HPDE6-E6E7 (cell line): Measurements from ENCODE around the gene ANP32E.

Source experiments
- DNase-seq: peaks from one replicate; pipeline ENCODE4 v3.0.0; 2011; ENCODE audit warnings: missing footprints; ENCODE audit errors: extremely low spot score

ANP32E gene

GRCh38 chr1:150235852-150236613 lies at the start of gene ANP32E:
Gene ANP32E, minus strand, starts transcription at chr1:150236112. Its CDS starts 326 bp downstream, at chr1:150235786.
- DNase-seq = peak; percentile 98

- DNase-seq = no peak
These were observed 47.3 kb upstream of the ANP32E start for GRCh38 chr1:150283260-150283659.

GRCh38 chr1:150282558-150282958 lies 46.6 kb upstream of the ANP32E start:
- DNase-seq = no peak

GRCh38 chr1:150281758-150282557 lies 46.0 kb upstream of the ANP32E start, which contains the start of gene CIART:
Gene CIART, plus strand, starts transcription at chr1:150282554. Its CDS starts 714 bp downstream, at chr1:150283268.
- peak; percentile 99 for DNase-seq

GRCh38 chr1:150281221-150281757 lies 45.4 kb upstream of the ANP32E start:
- no peak for DNase-seq

GRCh38 chr1:150280138-150280707 lies 44.3 kb upstream of the ANP32E start:
- no peak for DNase-seq

- DNase-seq = no peak
These were observed 37.4 kb upstream of the ANP32E start for GRCh38 chr1:150273311-150273710.

GRCh38 chr1:150271291-150271959 lies 35.5 kb upstream of the ANP32E start:
- no peak for DNase-seq

- DNase-seq = no peak
These were observed 33.5 kb upstream of the ANP32E start for GRCh38 chr1:150269451-150269850.

GRCh38 chr1:150268705-150269403 lies 32.9 kb upstream of the ANP32E start, which contains the start of gene APH1A:
Gene APH1A, minus strand, starts transcription at chr1:150269016. Its CDS starts 206 bp downstream, at chr1:150268810.
- peak; percentile 98 for DNase-seq

GRCh38 chr1:150268340-150268704 lies 32.4 kb upstream of the ANP32E start:
- DNase-seq = no peak

GRCh38 chr1:150267896-150268295 lies 32.0 kb upstream of the ANP32E start:
- DNase-seq = no peak

- no peak for DNase-seq
These were observed 27.6 kb upstream of the ANP32E start for GRCh38 chr1:150263549-150263948.

- DNase-seq = peak; percentile 61
These were observed 26.7 kb upstream of the ANP32E start for GRCh38 chr1:150262388-150263320.

GRCh38 chr1:150261367-150261766 lies 25.5 kb upstream of the ANP32E start:
- no peak for DNase-seq

- DNase-seq = peak; percentile 66
These were observed 24.1 kb upstream of the ANP32E start for GRCh38 chr1:150259758-150260669.

- no peak for DNase-seq
These were observed 23.3 kb upstream of the ANP32E start for GRCh38 chr1:150259217-150259616.
